Posterior vena cava (tissue), 2 donors: ENCODE data around the gene CD93. TPM values are rescaled to one million over a fixed set of nuclear protein-coding genes. Genes with fewer than 3 reads are reported as not detected.

Source experiments
- DNase-seq: peaks from one replicate; pipeline ENCODE4 v3.0.0-alpha.2; 2020; ENCODE audit warnings: low spot score
- intact Hi-C, 2 donors: fragments of 100-400 bp; cut with DNase I; formaldehyde crosslinking; loops; one replicate each; pipeline versions ENCODE4 v1.14.1 to v1.14.2; 2022 to 2023
- total RNA-seq, 2 donors: library from RNA; stranded (reverse); fragmentation: NEBNext Ultra II Directional; extraction: Animal tissue kit (Norgen Biotek cat#: 25700); gene quantifications; one replicate each; pipeline ENCODE4 v1.2.1, GENCODE V29; 2021
- donor health status: DM: yes; HTN: yes; CAD: no.
- donor health status: DM: yes; HTN: yes; CAD: no.

CD93 gene
- total RNA-seq, 2 donors from 2014 or later: 79.4 to 88.2 TPM

GRCh38 chr20:23105193-23105592 lies 19.1 kb upstream of the CD93 start:
- DNase-seq: no peak
- intact Hi-C loops: no loop called here

GRCh38 chr20:23103284-23104018 lies 17.3 kb upstream of the CD93 start:
- intact Hi-C loops: no loop called here

GRCh38 chr20:23101696-23102406 lies 15.7 kb upstream of the CD93 start:
- intact Hi-C loops: no loop called here
- DNase-seq: no peak

More at GRCh38 chr20:23103284-23104018, 17.3 kb upstream of the CD93 start:
- DNase-seq: no peak

GRCh38 chr20:23100720-23101107 lies 14.6 kb upstream of the CD93 start:
- intact Hi-C loops: no loop called here
- peak; percentile 12 for DNase-seq

GRCh38 chr20:23099791-23100719 lies 13.9 kb upstream of the CD93 start:
- peak; percentile 54 for DNase-seq
- intact Hi-C loops: no loop called here

- intact Hi-C loops: no loop called here
- DNase-seq: peak; percentile 71
These were observed 11.8 kb upstream of the CD93 start for GRCh38 chr20:23097636-23098580.

GRCh38 chr20:23096986-23097520 lies 10.9 kb upstream of the CD93 start:
- peak; percentile 79 for DNase-seq
- intact Hi-C loops: no loop called here

GRCh38 chr20:23096097-23096496 lies 10.0 kb upstream of the CD93 start:
- intact Hi-C loops: no loop called here
- DNase-seq: peak; percentile 25

- intact Hi-C loops: no loop called here
- DNase-seq: no peak
These were observed 9.4 kb upstream of the CD93 start for GRCh38 chr20:23095499-23095898.

GRCh38 chr20:23094927-23095326 lies 8.8 kb upstream of the CD93 start:
- no peak for DNase-seq
- intact Hi-C loops: loop anchor here in 1 of 2 donors (5.0 kb wide), 1 partner anchor 42 kb away; no protein-coding TSS in a partner anchor

- intact Hi-C loops: loop anchor here in 1 of 2 donors (5.0 kb wide), 1 partner anchor 43 kb away; no protein-coding TSS in a partner anchor
- DNase-seq: no peak
These were observed 8.2 kb upstream of the CD93 start for GRCh38 chr20:23094213-23094896.

GRCh38 chr20:23093613-23094012 lies 7.5 kb upstream of the CD93 start:
- intact Hi-C loops: loop anchor here in 1 of 2 donors (5.0 kb wide), 1 partner anchor 44 kb away; no protein-coding TSS in a partner anchor
- DNase-seq: no peak

GRCh38 chr20:23092861-23093495 lies 6.9 kb upstream of the CD93 start:
- no peak for DNase-seq
- intact Hi-C loops: loop anchor here in 1 of 2 donors (5.0 kb wide), 1 partner anchor 44 kb away; no protein-coding TSS in a partner anchor

GRCh38 chr20:23092384-23092756 lies 6.2 kb upstream of the CD93 start:
- intact Hi-C loops: loop anchor here in 1 of 2 donors (5.0 kb wide), 1 partner anchor 45 kb away; no protein-coding TSS in a partner anchor
- DNase-seq: no peak

GRCh38 chr20:23091721-23092383 lies 5.7 kb upstream of the CD93 start:
- intact Hi-C loops: loop anchor here in 1 of 2 donors (5.0 kb wide), 1 partner anchor 45 kb away; no protein-coding TSS in a partner anchor
- no peak for DNase-seq

- intact Hi-C loops: loop anchor here in 1 of 2 donors (5.0 kb wide), 1 partner anchor 46 kb away; no protein-coding TSS in a partner anchor
- DNase-seq: no peak
These were observed 4.8 kb upstream of the CD93 start for GRCh38 chr20:23090878-23091277.
